Measurements from ENCODE around the gene PDCD4. TPM values are rescaled to one million over a fixed set of nuclear protein-coding genes. Genes with fewer than 3 reads are reported as not detected.
A peak's percentile ranks its signal among the peaks of the same experiment; 100 is the strongest.

The PDCD4 gene
- 19.4 and 24.4 TPM in 2 replicates for total RNA-seq (2014; rRNA removed)
- percentile 91 among the genes with signal in this experiment for Bru-seq, nascent RNA
- BruChase-seq, experiment 1, labeled RNA remaining after a 6-hour chase: percentile 88 among the genes with signal in this experiment
- BruChase-seq, experiment 2, labeled RNA remaining after a 2-hour chase: percentile 91 among the genes with signal in this experiment
- long read RNA-seq, transcript PDCD4-201 (12 exons, 3,602 nt): major isoform, 118 of 160 reads
- long read RNA-seq, partial matches to known transcripts: 6 of 160 reads
- long read RNA-seq, other reads (novel, unspliced or antisense): 35 of 160 reads

DNA sequence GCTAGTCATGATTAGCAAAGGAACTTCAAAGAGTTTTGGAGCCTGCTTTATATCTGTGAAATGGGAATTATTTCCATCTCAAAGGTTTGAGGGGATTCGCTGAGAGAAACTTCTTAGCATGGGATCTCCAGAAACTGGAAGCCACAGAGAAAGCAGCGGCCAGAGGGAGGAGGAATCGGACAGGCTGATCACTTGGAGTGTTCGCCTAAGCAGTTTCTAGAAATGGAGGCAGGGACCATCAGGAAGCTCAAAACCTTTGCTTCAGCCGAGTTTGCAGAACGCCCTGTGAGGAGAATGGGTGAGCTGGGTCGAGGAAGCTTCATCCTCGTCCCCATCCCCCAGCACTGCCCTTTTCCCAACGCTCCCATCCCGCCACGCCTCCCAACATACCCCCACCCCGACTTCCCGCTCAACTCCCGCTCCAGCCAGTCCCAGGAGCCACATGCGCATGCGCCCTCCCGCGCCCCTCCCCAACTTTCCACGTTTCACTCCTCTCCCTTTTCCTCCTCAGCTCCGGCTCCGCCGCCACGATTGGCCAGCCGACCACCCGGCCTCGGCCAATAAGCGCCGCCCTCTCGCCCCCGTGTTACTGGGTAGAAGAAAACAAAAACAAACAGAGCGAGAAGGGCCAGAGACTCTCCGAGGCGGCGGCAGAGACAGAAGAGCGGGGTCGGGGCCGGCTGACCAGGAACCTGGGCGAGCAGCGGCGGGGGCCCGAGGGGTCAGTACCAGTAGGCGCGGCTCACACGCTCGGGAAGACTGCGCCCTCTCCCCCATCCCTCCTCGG is at the start of gene PDCD4:
Gene PDCD4, plus strand, starts transcription at position 631 of the 787 bp plus-strand sequence. CDS start 4,100 bp downstream, outside the sequence.
- no peaks in the 10 kb centered on the region for H3K36me3 ChIP-seq (ENCODE audit: low read depth, low read length)
- TSS peak; percentile 89 for BruUV-seq (replicated peaks)
- H3K4me3 ChIP-seq (ENCODE audit: low read length): peak within 1 kb of the TSS; percentile 86
- H3K9me3 ChIP-seq (ENCODE audit: low read length): no peaks in the 10 kb centered on the region
- peak within 1 kb of the TSS; percentile 99 for H3K4me2 ChIP-seq (ENCODE audit: low read length)
- ChIA-PET CTCF (interaction anchor here (0.6 to 0.7 kb wide), 3 partner anchors 21 to 97 kb away, joined by 3 to 9 read pairs (median 3); no protein-coding TSS in a partner anchor), POLR2A (ENCODE audit: unreplicated experiment) (interaction anchor here (0.6 to 0.9 kb wide), 4 partner anchors 12 to 206 kb away, joined by 3 to 8 read pairs (median 4); no protein-coding TSS in a partner anchor)
- H3F3A ChIP-seq (ENCODE audit: low read length, unreplicated experiment): no peaks in the 10 kb centered on the region
- H3K27ac ChIP-seq (ENCODE audit: low read length): peak within 1 kb of the TSS; percentile 46
- no peaks in the 10 kb centered on the region for H4K20me1 ChIP-seq (ENCODE audit: low read length)
- no peaks in the 10 kb centered on the region for H3K9me2 ChIP-seq (replicated peaks; ENCODE audit: low read length)
- H3K79me2 ChIP-seq (ENCODE audit: low read length): peaks cover 24% of the 10 kb centered on the region
- intact Hi-C loops (cut with micrococcal nuclease): loop anchor here (5.0 kb wide), 1 partner anchor 124 kb away; no protein-coding TSS in a partner anchor
- TF ChIP-seq, protein P1, sequence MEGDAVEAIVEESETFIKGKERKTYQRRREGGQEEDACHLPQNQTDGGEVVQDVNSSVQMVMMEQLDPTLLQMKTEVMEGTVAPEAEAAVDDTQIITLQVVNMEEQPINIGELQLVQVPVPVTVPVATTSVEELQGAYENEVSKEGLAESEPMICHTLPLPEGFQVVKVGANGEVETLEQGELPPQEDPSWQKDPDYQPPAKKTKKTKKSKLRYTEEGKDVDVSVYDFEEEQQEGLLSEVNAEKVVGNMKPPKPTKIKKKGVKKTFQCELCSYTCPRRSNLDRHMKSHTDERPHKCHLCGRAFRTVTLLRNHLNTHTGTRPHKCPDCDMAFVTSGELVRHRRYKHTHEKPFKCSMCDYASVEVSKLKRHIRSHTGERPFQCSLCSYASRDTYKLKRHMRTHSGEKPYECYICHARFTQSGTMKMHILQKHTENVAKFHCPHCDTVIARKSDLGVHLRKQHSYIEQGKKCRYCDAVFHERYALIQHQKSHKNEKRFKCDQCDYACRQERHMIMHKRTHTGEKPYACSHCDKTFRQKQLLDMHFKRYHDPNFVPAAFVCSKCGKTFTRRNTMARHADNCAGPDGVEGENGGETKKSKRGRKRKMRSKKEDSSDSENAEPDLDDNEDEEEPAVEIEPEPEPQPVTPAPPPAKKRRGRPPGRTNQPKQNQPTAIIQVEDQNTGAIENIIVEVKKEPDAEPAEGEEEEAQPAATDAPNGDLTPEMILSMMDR (conservative IDR thresholded peaks at IDR 0.05; ENCODE audit: low read depth, low read length): no peak
- TF ChIP-seq EZH2phosphoT487 (IDR thresholded peaks at IDR 0.05; ENCODE audit: borderline replicate concordance, low read length): no peak
- no peak for TF ChIP-seq EZH2 (IDR thresholded peaks at IDR 0.05; ENCODE audit: low read length, unreplicated experiment)
- H3K9ac ChIP-seq (ENCODE audit: low read length): peak within 1 kb of the TSS; percentile 80
- peak within 1 kb of the TSS; percentile 82 for H2AFZ ChIP-seq (ENCODE audit: low read length)
- peaks cover 17% of the 10 kb centered on the region for H3K4me1 ChIP-seq (ENCODE audit: insufficient read depth, low read length)
- H3K27me3 ChIP-seq (ENCODE audit: low read length): no peaks in the 10 kb centered on the region
- ATAC-seq (peak; percentile 90), DNase-seq (peak; percentile 93)

DNA sequence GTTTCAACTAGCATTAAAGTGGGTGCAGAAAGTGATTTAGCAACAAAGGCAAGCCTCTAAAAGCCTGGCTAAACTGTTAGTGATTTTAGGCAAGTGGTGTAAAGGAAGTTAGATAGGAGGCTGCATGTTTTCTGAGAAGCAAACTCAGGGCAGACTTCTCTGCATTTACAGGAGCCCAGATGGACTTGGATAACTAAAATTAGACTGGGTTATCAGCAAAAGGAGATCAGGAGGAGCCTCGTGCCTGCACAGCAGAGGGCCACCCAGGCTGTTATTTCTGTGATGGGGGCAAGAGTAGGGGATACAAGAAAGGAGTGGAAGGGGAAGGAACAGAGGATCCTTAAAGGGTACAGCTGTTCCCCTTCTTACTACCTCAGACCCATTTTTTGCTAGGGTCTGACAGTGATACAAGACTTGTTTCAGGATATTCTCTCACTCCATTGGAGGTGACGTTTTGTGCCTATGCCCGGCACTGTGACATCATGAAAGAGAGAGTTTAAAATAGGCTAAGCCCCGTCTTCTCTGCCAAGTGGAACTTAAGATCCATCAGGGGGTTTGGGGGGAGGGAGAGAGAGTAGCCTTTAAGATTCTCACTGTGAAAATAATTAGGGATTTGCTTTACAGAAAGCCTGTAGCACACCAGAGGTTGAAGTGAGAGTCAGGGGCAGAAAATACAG is 49.6 kb upstream of the PDCD4 start:
- DNase-seq (no peak), ATAC-seq (no peak)
- POLR2A ChIA-PET (ENCODE audit: unreplicated experiment): no interaction called here
- no peak overlapping the region for H3K9ac ChIP-seq (ENCODE audit: low read length)
- BruUV-seq (replicated peaks): no TSS peak
- TF ChIP-seq EZH2phosphoT487 (IDR thresholded peaks at IDR 0.05; ENCODE audit: borderline replicate concordance, low read length): no peak
- TF ChIP-seq, protein P1 (conservative IDR thresholded peaks at IDR 0.05; ENCODE audit: low read depth, low read length): no peak
- TF ChIP-seq EZH2 (IDR thresholded peaks at IDR 0.05; ENCODE audit: low read length, unreplicated experiment): no peak
- H3K4me1 ChIP-seq (ENCODE audit: insufficient read depth, low read length): peaks cover 13% of the 10 kb centered on the region
- H2AFZ ChIP-seq (ENCODE audit: low read length): no peak overlapping the region
- CTCF ChIA-PET: no interaction called here
- H4K20me1 ChIP-seq (ENCODE audit: low read length): no peaks in the 10 kb centered on the region
- no peak overlapping the region for H3K4me3 ChIP-seq (ENCODE audit: low read length)
- H3K9me3 ChIP-seq (ENCODE audit: low read length): no peaks in the 10 kb centered on the region
- no peaks in the 10 kb centered on the region for H3K36me3 ChIP-seq (ENCODE audit: low read depth, low read length)
- no peaks in the 10 kb centered on the region for H3K79me2 ChIP-seq (ENCODE audit: low read length)
- H3K27ac ChIP-seq (ENCODE audit: low read length): no peak overlapping the region
- H3F3A ChIP-seq (ENCODE audit: low read length, unreplicated experiment): no peaks in the 10 kb centered on the region
- H3K4me2 ChIP-seq (ENCODE audit: low read length): no peak overlapping the region
- intact Hi-C loops (cut with micrococcal nuclease): loop anchor here (5.0 kb wide), 1 partner anchor 45 kb away; no protein-coding TSS in a partner anchor
- H3K9me2 ChIP-seq (replicated peaks; ENCODE audit: low read length): no peaks in the 10 kb centered on the region
- H3K27me3 ChIP-seq (ENCODE audit: low read length): no peaks in the 10 kb centered on the region
